NOMO-1 (cell line): ENCODE results near the gene CPNE4.

Experiments used
- DNase-seq, 2 experiments: peaks; one replicate each; lab custom pipeline; 2025; ENCODE audit not compliant: unreplicated experiment in 2 of 2; lab: John Stamatoyannopoulos, UW

Gene CPNE4

GRCh38 chr3:131804565-131805133, 230.2 kb downstream of the CPNE4 start:
- no peak for DNase-seq

GRCh38 chr3:131803113-131803512, 231.7 kb downstream of the CPNE4 start:
- peak in 1 of 2 experiments; percentile 28 for DNase-seq

- peak in 1 of 2 experiments; percentile 28 for DNase-seq
These were observed 232.8 kb downstream of the CPNE4 start for GRCh38 chr3:131802029-131802428.

GRCh38 chr3:131801566-131801965, 233.2 kb downstream of the CPNE4 start:
- DNase-seq, result no peak

- no peak for DNase-seq
These were observed 237.0 kb downstream of the CPNE4 start for GRCh38 chr3:131797776-131798175.

GRCh38 chr3:131796558-131797198, 238.1 kb downstream of the CPNE4 start:
- DNase-seq, result no peak

- no peak for DNase-seq
These were observed 238.7 kb downstream of the CPNE4 start for GRCh38 chr3:131796111-131796510.

- peak; percentile 46 to 65 for DNase-seq
These were observed 239.3 kb downstream of the CPNE4 start for GRCh38 chr3:131795390-131796090.

- peak; percentile 40 to 68 for DNase-seq
These were observed 239.9 kb downstream of the CPNE4 start for GRCh38 chr3:131794766-131795388.

GRCh38 chr3:131793870-131794269, 240.9 kb downstream of the CPNE4 start:
- no peak for DNase-seq

GRCh38 chr3:131789188-131789587, 245.6 kb downstream of the CPNE4 start:
- no peak for DNase-seq

- peak in 1 of 2 experiments; percentile 28 for DNase-seq
These were observed 248.4 kb downstream of the CPNE4 start for GRCh38 chr3:131786386-131786785.

GRCh38 chr3:131782751-131783150, 252.1 kb downstream of the CPNE4 start:
- DNase-seq, result no peak

- no peak for DNase-seq
These were observed 256.3 kb downstream of the CPNE4 start for GRCh38 chr3:131778526-131778925.

GRCh38 chr3:131775650-131776049, 259.2 kb downstream of the CPNE4 start:
- no peak for DNase-seq

GRCh38 chr3:131772269-131773026, 262.4 kb downstream of the CPNE4 start:
- no peak for DNase-seq

- no peak for DNase-seq
These were observed 271.7 kb downstream of the CPNE4 start for GRCh38 chr3:131762981-131763564.

- DNase-seq, result no peak
These were observed 278.4 kb downstream of the CPNE4 start for GRCh38 chr3:131756405-131756804.

- no peak for DNase-seq
These were observed 279.4 kb downstream of the CPNE4 start for GRCh38 chr3:131755380-131755779.

- no peak for DNase-seq
These were observed 284.6 kb downstream of the CPNE4 start for GRCh38 chr3:131750256-131750655.
